Lung (tissue), 12 donors: ENCODE measurements around the gene TXNDC5. TPM values are rescaled to one million over a fixed set of nuclear protein-coding genes. Genes with fewer than 3 reads are reported as not detected.

ENCODE experiments used
- ATAC-seq: fragments of 200-7000 bp; cut with Tn5 transposase; one replicate; pipeline ENCODE4 v1.9.1; 2020; ENCODE audit warnings: moderate number of reproducible peaks; ENCODE audit not compliant: insufficient read depth, low FRiP score
- DNase-seq, 3 donors: peaks; one replicate each; pipeline ENCODE4 v3.0.0-alpha.2; 2013 to 2017
- H3K27ac ChIP-seq, 2 donors: one replicate each; pipeline ENCODE4 v1.5.1; 2013; ENCODE audit warnings: mild to moderate bottlenecking in 2 of 2, moderate library complexity in 2 of 2, control low read depth in 1 of 2, inconsistent platforms in 1 of 2, low read depth in 1 of 2, low read length in 1 of 2
- H3K27me3 ChIP-seq, 3 donors: one replicate each; pipeline ENCODE4 v1.5.1; 2013; ENCODE audit warnings: low read length in 2 of 3; ENCODE audit not compliant: control insufficient read depth in 3 of 3, insufficient read depth in 3 of 3
- H3K36me3 ChIP-seq, 4 donors: one replicate each; pipeline ENCODE4 v1.5.1; 2013; ENCODE audit warnings: low read length in 4 of 4, mild to moderate bottlenecking in 1 of 4, moderate library complexity in 1 of 4; ENCODE audit not compliant: control insufficient read depth in 4 of 4, insufficient read depth in 4 of 4
- H3K4me1 ChIP-seq, 5 donors: one replicate each; pipeline ENCODE4 v1.5.1; 2013; ENCODE audit warnings: low read length in 5 of 5, mild to moderate bottlenecking in 2 of 5, moderate library complexity in 1 of 5; ENCODE audit not compliant: control insufficient read depth in 5 of 5, insufficient read depth in 5 of 5
- H3K4me3 ChIP-seq: one replicate; pipeline ENCODE4 v1.5.1; 2013; ENCODE audit warnings: mild to moderate bottlenecking, control low read depth, moderate library complexity
- H3K9ac ChIP-seq, 2 donors: one replicate each; pipeline ENCODE4 v1.5.1; 2013; ENCODE audit warnings: low read length in 2 of 2, control low read depth in 1 of 2; ENCODE audit not compliant: insufficient read depth in 1 of 2
- H3K9me3 ChIP-seq, 4 donors: one replicate each; pipeline ENCODE4 v1.5.1; 2013; ENCODE audit warnings: low read length in 3 of 4, mild to moderate bottlenecking in 1 of 4, moderate library complexity in 1 of 4; ENCODE audit not compliant: control insufficient read depth in 4 of 4, insufficient read depth in 3 of 4
- WGBS, 2 donors: extraction: QIAGEN DNeasy Blood & Tissue Kit; methylation state at CpG; one replicate each; pipeline ENCODE4 v1.1.7; 2013; 5-methylcytosine and 5-hydroxymethylcytosine counted together
- polyA plus RNA-seq, 2 donors: library from polyadenylated mRNA; stranded (reverse); fragments of 200-250 nt; gene quantifications; one replicate each; pipeline ENCODE4 v1.2.1, GENCODE V29; 2013
- total RNA-seq, 2 donors: library from RNA; depleted of rRNA in 1 of 2; stranded (reverse); fragments of >200 nt in 1 of 2; gene quantifications; one replicate each; pipeline ENCODE4 v1.2.1, GENCODE V29; 2014 to 2021
- TF ChIP-seq, protein P1 (sequence below): IDR thresholded peaks from 2 replicates; pipeline ENCODE4 v1.5.1; 2012; ENCODE audit warnings: mild to moderate bottlenecking; ENCODE audit errors: control extremely low read depth, extremely low read depth
- donor health status: control.
- donor health status: control.
- donor health status: Bipolar disorder and iron deficiency.
- donor health status: healthy.
- donor health status: DM: yes; HTN: yes; CAD: no.

Gene TXNDC5
- total and polyA plus RNA-seq, 4 donors = 79.2 to 177 (median 123) TPM

DNA sequence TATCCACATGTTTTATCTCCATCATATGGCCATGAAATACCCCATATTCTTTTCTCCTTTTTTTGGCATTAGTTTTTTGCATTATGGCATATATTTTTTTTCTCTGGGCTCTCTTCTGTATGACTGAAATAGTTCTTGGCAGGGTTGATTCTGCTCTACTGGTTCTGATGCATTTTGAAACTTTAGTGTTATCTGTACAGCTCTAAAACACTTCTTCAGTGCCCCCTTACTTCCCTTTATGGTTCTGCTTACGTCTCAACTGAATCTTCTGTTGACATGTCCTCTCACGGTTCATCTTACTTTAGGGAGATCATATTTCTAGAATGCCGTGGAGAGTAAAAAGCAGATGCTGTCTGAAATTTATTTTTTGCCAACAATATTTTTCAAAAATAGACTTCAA is 23.2 kb upstream of the TXNDC5 start:
- peaks cover 0 to 1% (median 0%) of the 10 kb centered on the region in 5 donors for H3K4me1 ChIP-seq
- TF ChIP-seq, protein P1, sequence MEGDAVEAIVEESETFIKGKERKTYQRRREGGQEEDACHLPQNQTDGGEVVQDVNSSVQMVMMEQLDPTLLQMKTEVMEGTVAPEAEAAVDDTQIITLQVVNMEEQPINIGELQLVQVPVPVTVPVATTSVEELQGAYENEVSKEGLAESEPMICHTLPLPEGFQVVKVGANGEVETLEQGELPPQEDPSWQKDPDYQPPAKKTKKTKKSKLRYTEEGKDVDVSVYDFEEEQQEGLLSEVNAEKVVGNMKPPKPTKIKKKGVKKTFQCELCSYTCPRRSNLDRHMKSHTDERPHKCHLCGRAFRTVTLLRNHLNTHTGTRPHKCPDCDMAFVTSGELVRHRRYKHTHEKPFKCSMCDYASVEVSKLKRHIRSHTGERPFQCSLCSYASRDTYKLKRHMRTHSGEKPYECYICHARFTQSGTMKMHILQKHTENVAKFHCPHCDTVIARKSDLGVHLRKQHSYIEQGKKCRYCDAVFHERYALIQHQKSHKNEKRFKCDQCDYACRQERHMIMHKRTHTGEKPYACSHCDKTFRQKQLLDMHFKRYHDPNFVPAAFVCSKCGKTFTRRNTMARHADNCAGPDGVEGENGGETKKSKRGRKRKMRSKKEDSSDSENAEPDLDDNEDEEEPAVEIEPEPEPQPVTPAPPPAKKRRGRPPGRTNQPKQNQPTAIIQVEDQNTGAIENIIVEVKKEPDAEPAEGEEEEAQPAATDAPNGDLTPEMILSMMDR = no peak
- no peak overlapping the region for H3K27ac ChIP-seq
- no peak for ATAC-seq
- H3K27me3 ChIP-seq = no peaks in the 10 kb centered on the region
- H3K36me3 ChIP-seq = no peaks in the 10 kb centered on the region
- no peak overlapping the region for H3K9ac ChIP-seq
- DNase-seq = no peak
- WGBS, 2 donors = 48 to 59% methylated on average over 3 of the region's 3 CpGs
- no peaks in the 10 kb centered on the region for H3K9me3 ChIP-seq
- H3K4me3 ChIP-seq = no peak overlapping the region

DNA sequence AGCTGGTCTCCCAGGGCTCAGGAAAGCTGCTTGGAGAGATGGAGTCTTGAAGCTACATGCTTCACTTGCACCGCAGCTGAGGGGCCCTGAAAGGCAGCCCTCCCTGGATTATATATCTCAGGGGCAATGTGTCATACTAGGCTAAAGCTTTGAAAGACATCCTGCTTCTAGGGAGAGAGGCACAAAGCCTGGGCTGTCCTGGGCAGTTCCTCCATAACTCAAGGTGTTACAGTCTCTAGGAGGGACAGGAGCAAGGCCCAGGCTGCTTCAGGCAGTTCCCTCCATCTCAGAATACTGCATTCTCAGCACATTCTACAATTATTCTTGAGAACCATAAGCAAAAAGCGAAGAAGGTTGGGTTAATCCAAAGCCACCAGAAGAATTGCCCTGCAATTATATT is 22.0 kb upstream of the TXNDC5 start:
- peaks cover 0 to 1% (median 0%) of the 10 kb centered on the region in 5 donors for H3K4me1 ChIP-seq
- no peak for ATAC-seq
- WGBS, 2 donors = 94 to 96% methylated on average over 2 of the region's 2 CpGs
- H3K9me3 ChIP-seq = no peaks in the 10 kb centered on the region
- no peaks in the 10 kb centered on the region for H3K36me3 ChIP-seq
- no peak overlapping the region for H3K4me3 ChIP-seq
- TF ChIP-seq, protein P1 = no peak
- no peak for DNase-seq
- H3K27me3 ChIP-seq = no peaks in the 10 kb centered on the region
- no peak overlapping the region for H3K27ac ChIP-seq
- no peak overlapping the region for H3K9ac ChIP-seq

DNA sequence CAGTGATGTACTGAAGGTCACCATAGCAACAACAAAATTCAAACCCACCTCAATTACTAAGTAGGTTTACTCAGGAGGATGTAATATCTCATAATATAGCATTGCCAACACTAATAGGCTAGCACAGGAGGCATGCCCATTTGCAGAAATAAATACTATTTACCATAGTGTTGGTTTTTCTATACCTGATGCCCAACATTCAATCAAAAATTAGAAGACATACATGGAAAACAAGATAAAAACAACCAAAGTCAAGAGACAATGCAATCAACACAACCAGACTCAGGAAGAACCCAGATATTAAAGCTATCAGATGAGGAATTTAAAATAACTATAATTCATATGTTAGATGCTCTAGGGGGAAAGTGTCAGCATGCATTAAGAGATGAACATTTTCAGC is 14.3 kb upstream of the TXNDC5 start:
- no peak overlapping the region for H3K9ac ChIP-seq
- H3K36me3 ChIP-seq = no peaks in the 10 kb centered on the region
- H3K4me3 ChIP-seq = no peak overlapping the region
- H3K27ac ChIP-seq = no peak overlapping the region
- DNase-seq = no peak
- H3K9me3 ChIP-seq = peaks cover 0 to 8% (median 0%) of the 10 kb centered on the region in 4 donors
- ATAC-seq = no peak
- peaks cover 0 to 14% (median 0%) of the 10 kb centered on the region in 5 donors for H3K4me1 ChIP-seq
- TF ChIP-seq, protein P1 = no peak
- H3K27me3 ChIP-seq = no peaks in the 10 kb centered on the region

DNA sequence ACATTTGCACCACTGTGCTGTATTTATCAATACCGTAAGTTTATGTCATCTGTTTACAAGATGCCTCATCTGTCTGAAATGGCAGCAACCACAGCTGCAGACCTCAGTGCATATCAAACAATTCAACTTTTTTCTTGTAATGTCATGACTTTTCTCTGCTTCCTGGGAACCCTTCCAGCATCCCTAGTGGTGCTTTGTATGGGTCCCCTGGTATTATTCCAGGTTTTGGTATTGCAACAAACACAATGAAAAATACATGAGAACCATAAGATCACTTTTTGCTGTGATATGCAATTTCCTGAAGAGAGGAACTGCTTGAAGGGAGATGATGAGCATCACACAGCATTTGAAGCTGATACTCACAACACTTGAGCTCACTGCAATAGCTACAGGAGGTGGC is 12.0 kb upstream of the TXNDC5 start:
- peaks cover 0 to 8% (median 0%) of the 10 kb centered on the region in 4 donors for H3K9me3 ChIP-seq
- DNase-seq (peak; percentile 44 to 85 (median 80)), ATAC-seq (no peak)
- WGBS, 2 donors = 84 to 85% methylated on average over 1 of the region's 1 CpG
- TF ChIP-seq, protein P1 = no peak
- H3K4me1 ChIP-seq = peaks cover 0 to 14% (median 0%) of the 10 kb centered on the region in 5 donors
- H3K36me3 ChIP-seq = no peaks in the 10 kb centered on the region
- H3K27ac ChIP-seq = no peak overlapping the region
- H3K9ac ChIP-seq = no peak overlapping the region
- no peaks in the 10 kb centered on the region for H3K27me3 ChIP-seq
- no peak overlapping the region for H3K4me3 ChIP-seq
